ENCODE data around the gene SLC44A5. TPM values are rescaled to one million over a fixed set of nuclear protein-coding genes. Genes with fewer than 3 reads are reported as not detected.

The SLC44A5 gene
- total and polyA plus RNA-seq, 2 donors (not counting 1 experiment from before 2014, with no cell fraction given): 2.8 to 4.2 TPM

DNA sequence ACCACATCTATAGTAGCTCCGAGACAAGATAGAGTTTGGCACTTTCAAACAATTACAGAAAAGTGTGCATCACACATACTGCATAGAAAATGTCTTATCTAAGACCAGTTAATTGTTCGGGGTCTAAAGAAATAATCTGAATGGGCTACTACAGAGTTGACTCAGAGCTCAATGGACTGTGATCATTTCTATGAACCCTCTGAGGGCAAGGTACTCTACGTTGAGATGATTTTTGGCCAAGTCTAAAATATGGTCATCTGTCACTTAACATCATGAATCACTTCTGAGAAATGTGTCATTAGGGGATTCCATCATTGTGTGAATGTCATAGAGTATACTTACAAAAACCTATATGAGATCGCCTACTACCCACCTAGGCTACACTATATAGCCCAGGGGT is 123.5 kb downstream of the SLC44A5 start:
- Mint-ChIP-seq H3K27me3 (no peaks in the 10 kb centered on the region), H3K27ac (no peak overlapping the region), H3K9me3 (ENCODE audit: insufficient read depth) (no peaks in the 10 kb centered on the region), H3K4me1 (no peaks in the 10 kb centered on the region), H3K4me3 (no peak overlapping the region)
- no peaks in the 10 kb centered on the region for H3K79me2 ChIP-seq (ENCODE audit: control insufficient read depth, insufficient read depth, low read length)
- no peaks in the 10 kb centered on the region for H3K36me3 ChIP-seq (replicated peaks in 1 of 2; ENCODE audit: control extremely low read depth in 1 of 2, control insufficient read depth in 1 of 2, extremely low read depth in 1 of 2, insufficient read depth in 2 of 2, low read length in 1 of 2)
- no peak for ATAC-seq (ENCODE audit: low read depth)
- no peak for DNase-seq
- H3K27ac ChIP-seq (ENCODE audit: low read length in 2 of 2): no peak overlapping the region
- H3K4me1 ChIP-seq (ENCODE audit: control insufficient read depth in 2 of 2, insufficient read depth in 2 of 2, low read length in 2 of 2): no peaks in the 10 kb centered on the region
- no CpG with 5 or more reads among the region's 4 CpGs for WGBS (ENCODE audit: insufficient coverage)
- no peak for TF ChIP-seq EZH2 (IDR thresholded peaks at IDR 0.05; ENCODE audit: borderline replicate concordance, insufficient read depth, low read depth, low read length, poor library complexity, severe bottlenecking)
- TF ChIP-seq, protein P1, sequence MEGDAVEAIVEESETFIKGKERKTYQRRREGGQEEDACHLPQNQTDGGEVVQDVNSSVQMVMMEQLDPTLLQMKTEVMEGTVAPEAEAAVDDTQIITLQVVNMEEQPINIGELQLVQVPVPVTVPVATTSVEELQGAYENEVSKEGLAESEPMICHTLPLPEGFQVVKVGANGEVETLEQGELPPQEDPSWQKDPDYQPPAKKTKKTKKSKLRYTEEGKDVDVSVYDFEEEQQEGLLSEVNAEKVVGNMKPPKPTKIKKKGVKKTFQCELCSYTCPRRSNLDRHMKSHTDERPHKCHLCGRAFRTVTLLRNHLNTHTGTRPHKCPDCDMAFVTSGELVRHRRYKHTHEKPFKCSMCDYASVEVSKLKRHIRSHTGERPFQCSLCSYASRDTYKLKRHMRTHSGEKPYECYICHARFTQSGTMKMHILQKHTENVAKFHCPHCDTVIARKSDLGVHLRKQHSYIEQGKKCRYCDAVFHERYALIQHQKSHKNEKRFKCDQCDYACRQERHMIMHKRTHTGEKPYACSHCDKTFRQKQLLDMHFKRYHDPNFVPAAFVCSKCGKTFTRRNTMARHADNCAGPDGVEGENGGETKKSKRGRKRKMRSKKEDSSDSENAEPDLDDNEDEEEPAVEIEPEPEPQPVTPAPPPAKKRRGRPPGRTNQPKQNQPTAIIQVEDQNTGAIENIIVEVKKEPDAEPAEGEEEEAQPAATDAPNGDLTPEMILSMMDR (IDR thresholded peaks at IDR 0.05): no peak
- no peak overlapping the region for H2AFZ ChIP-seq (ENCODE audit: insufficient read depth, low read depth, low read length, poor library complexity, severe bottlenecking)
- H3K27me3 ChIP-seq (replicated peaks in 1 of 4; ENCODE audit: control extremely low read depth in 1 of 4, control insufficient read depth in 3 of 4, insufficient read depth in 4 of 4, low read length in 3 of 4): no peaks in the 10 kb centered on the region
- CTCF ChIA-PET: no interaction called here
- POLR2A ChIA-PET: no interaction called here
- H3K9ac ChIP-seq (ENCODE audit: low read length): no peak overlapping the region
- H3K9me3 ChIP-seq (ENCODE audit: control extremely low read depth in 1 of 3, control insufficient read depth in 2 of 3, insufficient read depth in 1 of 3, low read length in 2 of 3): peaks cover 0 to 8% (median 1%) of the 10 kb centered on the region in 3 donors
- intact Hi-C loops (cut with micrococcal nuclease): no loop called here
- H3K4me3 ChIP-seq (ENCODE audit: control extremely low read depth in 1 of 5, extremely low read depth in 1 of 5, insufficient read depth in 1 of 5, low read depth in 2 of 5, low read length in 4 of 5): no peak overlapping the region
- H3K4me2 ChIP-seq (replicated peaks; ENCODE audit: low read depth, low read length, poor library complexity, severe bottlenecking): no peak overlapping the region
- H4K20me1 ChIP-seq (ENCODE audit: control insufficient read depth, insufficient read depth, low read length, poor library complexity, severe bottlenecking): no peaks in the 10 kb centered on the region

DNA sequence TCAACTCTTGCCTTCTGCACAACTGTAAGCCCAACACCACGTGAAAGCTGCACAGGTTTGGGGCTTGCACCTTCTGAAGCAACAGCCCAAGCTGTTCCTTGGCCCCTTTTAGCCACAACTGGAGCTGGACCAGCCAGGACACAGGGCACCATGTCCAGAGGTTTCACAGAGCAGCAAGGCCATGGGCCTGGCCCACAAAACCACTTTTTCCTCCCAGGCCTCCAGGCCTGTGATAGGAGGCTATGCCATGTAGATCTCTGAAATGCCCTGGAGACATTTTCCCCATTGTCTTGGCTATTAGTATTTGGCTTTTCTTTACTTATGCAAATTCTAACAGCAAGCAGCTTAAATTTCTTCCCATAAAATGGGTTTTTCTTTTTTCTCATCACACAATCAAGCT is 126.1 kb downstream of the SLC44A5 start:
- DNase-seq: no peak
- no peak overlapping the region for H3K4me3 ChIP-seq (ENCODE audit: control extremely low read depth in 1 of 5, extremely low read depth in 1 of 5, insufficient read depth in 1 of 5, low read depth in 2 of 5, low read length in 4 of 5)
- ChIA-PET POLR2A (no interaction called here), CTCF (no interaction called here)
- no peaks in the 10 kb centered on the region for H4K20me1 ChIP-seq (ENCODE audit: control insufficient read depth, insufficient read depth, low read length, poor library complexity, severe bottlenecking)
- Mint-ChIP-seq H3K4me3 (no peak overlapping the region), H3K27me3 (no peaks in the 10 kb centered on the region), H3K27ac (no peak overlapping the region), H3K4me1 (no peaks in the 10 kb centered on the region), H3K9me3 (ENCODE audit: insufficient read depth) (no peaks in the 10 kb centered on the region)
- peaks cover 0 to 8% (median 1%) of the 10 kb centered on the region in 3 donors for H3K9me3 ChIP-seq (ENCODE audit: control extremely low read depth in 1 of 3, control insufficient read depth in 2 of 3, insufficient read depth in 1 of 3, low read length in 2 of 3)
- H3K9ac ChIP-seq (ENCODE audit: low read length): no peak overlapping the region
- no peaks in the 10 kb centered on the region for H3K4me1 ChIP-seq (ENCODE audit: control insufficient read depth in 2 of 2, insufficient read depth in 2 of 2, low read length in 2 of 2)
- H3K27ac ChIP-seq (ENCODE audit: low read length in 2 of 2): no peak overlapping the region
- WGBS (ENCODE audit: insufficient coverage): 20% methylated on average over 1 of the region's 1 CpG
- intact Hi-C loops (cut with micrococcal nuclease): no loop called here
- TF ChIP-seq, protein P1 (IDR thresholded peaks at IDR 0.05): no peak
- TF ChIP-seq EZH2 (IDR thresholded peaks at IDR 0.05; ENCODE audit: borderline replicate concordance, insufficient read depth, low read depth, low read length, poor library complexity, severe bottlenecking): no peak
- no peaks in the 10 kb centered on the region for H3K79me2 ChIP-seq (ENCODE audit: control insufficient read depth, insufficient read depth, low read length)
- no peaks in the 10 kb centered on the region for H3K36me3 ChIP-seq (replicated peaks in 1 of 2; ENCODE audit: control extremely low read depth in 1 of 2, control insufficient read depth in 1 of 2, extremely low read depth in 1 of 2, insufficient read depth in 2 of 2, low read length in 1 of 2)
- no peak overlapping the region for H3K4me2 ChIP-seq (replicated peaks; ENCODE audit: low read depth, low read length, poor library complexity, severe bottlenecking)
- H3K27me3 ChIP-seq (replicated peaks in 1 of 4; ENCODE audit: control extremely low read depth in 1 of 4, control insufficient read depth in 3 of 4, insufficient read depth in 4 of 4, low read length in 3 of 4): no peaks in the 10 kb centered on the region
- ATAC-seq (ENCODE audit: low read depth): no peak
- no peak overlapping the region for H2AFZ ChIP-seq (ENCODE audit: insufficient read depth, low read depth, low read length, poor library complexity, severe bottlenecking)
